Measurements from ENCODE around the gene FGFR3.
A peak's percentile ranks its signal among the peaks of the same experiment; 100 is the strongest.

Gene FGFR3

DNA sequence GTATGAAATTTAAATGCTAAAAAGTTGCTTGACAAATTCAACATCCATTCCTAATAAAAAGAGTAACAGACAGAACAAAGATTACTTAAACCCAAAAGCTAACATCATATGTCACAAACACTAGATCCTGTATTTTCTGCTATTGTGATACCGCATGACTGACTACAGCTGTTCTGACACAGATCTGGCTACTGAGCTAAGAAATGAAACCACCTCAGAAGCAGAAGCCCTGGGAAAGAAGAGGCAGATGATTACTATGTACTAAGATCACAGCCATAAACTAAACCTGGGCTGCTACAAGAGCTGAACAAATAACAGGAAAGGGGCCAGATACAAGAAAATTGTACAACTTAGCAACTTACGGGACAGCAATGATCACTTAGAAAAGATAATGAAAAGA, 53.5 kb downstream of the FGFR3 start:
- Mint-ChIP-seq H3K27me3 (ENCODE audit: low read depth, poor library complexity) (peaks cover 4% of the 10 kb centered on the region), H3K4me1 (peaks cover 29% of the 10 kb centered on the region), H3K27ac (no peak overlapping the region), H3K36me3 (ENCODE audit: low read depth) (peaks cover 28% of the 10 kb centered on the region), H3K9me3 (no peaks in the 10 kb centered on the region), H3K4me3 (no peak overlapping the region)
- DNase-seq, result no peak
- TF ChIP-seq, protein P1, sequence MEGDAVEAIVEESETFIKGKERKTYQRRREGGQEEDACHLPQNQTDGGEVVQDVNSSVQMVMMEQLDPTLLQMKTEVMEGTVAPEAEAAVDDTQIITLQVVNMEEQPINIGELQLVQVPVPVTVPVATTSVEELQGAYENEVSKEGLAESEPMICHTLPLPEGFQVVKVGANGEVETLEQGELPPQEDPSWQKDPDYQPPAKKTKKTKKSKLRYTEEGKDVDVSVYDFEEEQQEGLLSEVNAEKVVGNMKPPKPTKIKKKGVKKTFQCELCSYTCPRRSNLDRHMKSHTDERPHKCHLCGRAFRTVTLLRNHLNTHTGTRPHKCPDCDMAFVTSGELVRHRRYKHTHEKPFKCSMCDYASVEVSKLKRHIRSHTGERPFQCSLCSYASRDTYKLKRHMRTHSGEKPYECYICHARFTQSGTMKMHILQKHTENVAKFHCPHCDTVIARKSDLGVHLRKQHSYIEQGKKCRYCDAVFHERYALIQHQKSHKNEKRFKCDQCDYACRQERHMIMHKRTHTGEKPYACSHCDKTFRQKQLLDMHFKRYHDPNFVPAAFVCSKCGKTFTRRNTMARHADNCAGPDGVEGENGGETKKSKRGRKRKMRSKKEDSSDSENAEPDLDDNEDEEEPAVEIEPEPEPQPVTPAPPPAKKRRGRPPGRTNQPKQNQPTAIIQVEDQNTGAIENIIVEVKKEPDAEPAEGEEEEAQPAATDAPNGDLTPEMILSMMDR (IDR thresholded peaks at IDR 0.05), result no peak

DNA sequence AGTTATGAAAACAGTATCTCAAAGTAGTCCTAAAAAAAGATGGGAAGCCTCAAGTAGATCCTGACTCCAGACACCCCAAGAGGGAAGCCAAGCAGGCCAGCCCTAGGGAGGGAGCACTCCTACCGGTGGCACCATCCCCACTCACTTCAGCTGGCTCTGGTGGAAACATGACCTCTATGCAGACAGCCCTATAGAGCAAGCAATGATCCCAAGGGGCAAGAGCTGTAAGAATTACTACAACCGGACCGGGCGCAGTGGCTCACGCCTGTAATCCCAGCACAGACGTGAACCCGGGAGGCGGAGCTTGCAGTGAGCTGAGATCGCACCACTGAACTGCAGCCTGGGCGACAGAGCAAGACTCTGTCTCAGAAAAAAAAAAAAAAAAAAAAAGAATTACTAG, 57.2 kb downstream of the FGFR3 start:
- DNase-seq, result no peak
- H3K4me3 Mint-ChIP-seq, result no peak overlapping the region
- H3K27me3 Mint-ChIP-seq (ENCODE audit: low read depth, poor library complexity), result peaks cover 4% of the 10 kb centered on the region
- peaks cover 46% of the 10 kb centered on the region for H3K4me1 Mint-ChIP-seq
- H3K36me3 Mint-ChIP-seq (ENCODE audit: low read depth), result peaks cover 13% of the 10 kb centered on the region
- TF ChIP-seq, protein P1 (IDR thresholded peaks at IDR 0.05), result no peak
- H3K9me3 Mint-ChIP-seq, result no peaks in the 10 kb centered on the region
- no peak overlapping the region for H3K27ac Mint-ChIP-seq

DNA sequence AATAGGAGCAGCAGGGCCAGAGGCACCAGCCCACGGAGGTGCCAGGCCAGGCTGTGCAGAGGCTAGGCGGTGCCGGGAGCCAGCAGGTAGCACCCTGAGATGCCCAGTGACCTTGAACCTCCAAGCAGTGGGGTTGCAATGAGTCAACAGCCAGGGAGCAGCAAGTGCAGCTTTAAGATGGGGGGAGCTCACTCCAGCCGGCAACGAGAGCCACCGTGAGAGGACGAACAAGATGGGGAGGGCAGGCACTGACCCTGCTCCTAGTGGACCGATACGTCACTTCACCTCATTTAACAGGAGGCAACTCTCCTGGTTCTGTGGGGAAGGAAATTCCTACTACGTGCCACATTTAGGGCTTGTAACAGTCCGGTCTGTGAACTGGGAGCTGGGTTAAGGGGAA, 58.1 kb downstream of the FGFR3 start:
- Mint-ChIP-seq H3K4me1 (peaks cover 46% of the 10 kb centered on the region), H3K4me3 (no peak overlapping the region), H3K9me3 (no peaks in the 10 kb centered on the region), H3K27me3 (ENCODE audit: low read depth, poor library complexity) (peaks cover 4% of the 10 kb centered on the region), H3K36me3 (ENCODE audit: low read depth) (peaks cover 13% of the 10 kb centered on the region), H3K27ac (no peak overlapping the region)
- TF ChIP-seq, protein P1 (IDR thresholded peaks at IDR 0.05), result no peak
- no peak for DNase-seq

DNA sequence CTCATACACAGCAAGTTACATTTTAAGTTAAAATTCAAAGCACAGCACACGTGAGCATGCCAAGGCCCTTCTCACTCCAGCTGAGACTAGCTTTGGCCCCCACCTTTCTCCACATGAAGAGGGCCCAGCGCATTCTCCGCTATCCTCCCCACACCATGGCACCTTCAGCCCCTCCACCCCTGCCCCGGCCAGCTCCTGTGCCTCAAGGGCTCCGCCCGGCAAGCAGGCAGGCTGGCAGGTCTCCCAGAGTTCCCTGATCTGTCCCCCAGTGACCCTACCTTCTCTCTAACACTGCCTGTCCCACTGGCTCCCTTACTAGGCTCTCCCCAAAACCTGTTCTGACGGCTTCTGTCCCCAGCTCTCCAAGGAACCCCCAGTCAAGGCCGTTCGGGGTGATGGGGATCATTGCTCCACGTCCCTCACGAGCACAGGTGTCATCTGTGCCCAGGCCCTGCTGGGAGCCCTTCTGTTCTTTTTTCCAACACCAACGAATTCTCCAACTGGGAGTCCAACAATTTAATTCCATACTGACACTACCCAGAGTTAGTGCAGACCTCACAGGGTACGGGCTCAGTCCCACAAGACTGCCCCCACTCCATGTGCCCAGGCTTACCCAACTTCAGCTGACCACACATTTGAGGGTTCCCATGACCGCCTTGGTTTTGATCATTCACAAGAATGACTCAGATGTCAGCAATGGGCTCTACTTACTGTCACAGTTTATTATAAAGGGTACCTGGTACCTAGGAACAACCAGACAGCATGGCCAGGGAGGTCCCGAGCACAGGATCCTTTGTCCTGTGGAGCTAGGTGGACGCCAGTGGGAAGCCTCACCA, 58.7 kb downstream of the FGFR3 start:
- Mint-ChIP-seq H3K27ac (no peak overlapping the region), H3K27me3 (ENCODE audit: low read depth, poor library complexity) (peaks cover 4% of the 10 kb centered on the region), H3K36me3 (ENCODE audit: low read depth) (peaks cover 7% of the 10 kb centered on the region), H3K4me1 (peaks cover 46% of the 10 kb centered on the region), H3K9me3 (no peaks in the 10 kb centered on the region), H3K4me3 (peak overlapping the region; percentile 50)
- DNase-seq, result no peak
- TF ChIP-seq, protein P1 (IDR thresholded peaks at IDR 0.05), result no peak

DNA sequence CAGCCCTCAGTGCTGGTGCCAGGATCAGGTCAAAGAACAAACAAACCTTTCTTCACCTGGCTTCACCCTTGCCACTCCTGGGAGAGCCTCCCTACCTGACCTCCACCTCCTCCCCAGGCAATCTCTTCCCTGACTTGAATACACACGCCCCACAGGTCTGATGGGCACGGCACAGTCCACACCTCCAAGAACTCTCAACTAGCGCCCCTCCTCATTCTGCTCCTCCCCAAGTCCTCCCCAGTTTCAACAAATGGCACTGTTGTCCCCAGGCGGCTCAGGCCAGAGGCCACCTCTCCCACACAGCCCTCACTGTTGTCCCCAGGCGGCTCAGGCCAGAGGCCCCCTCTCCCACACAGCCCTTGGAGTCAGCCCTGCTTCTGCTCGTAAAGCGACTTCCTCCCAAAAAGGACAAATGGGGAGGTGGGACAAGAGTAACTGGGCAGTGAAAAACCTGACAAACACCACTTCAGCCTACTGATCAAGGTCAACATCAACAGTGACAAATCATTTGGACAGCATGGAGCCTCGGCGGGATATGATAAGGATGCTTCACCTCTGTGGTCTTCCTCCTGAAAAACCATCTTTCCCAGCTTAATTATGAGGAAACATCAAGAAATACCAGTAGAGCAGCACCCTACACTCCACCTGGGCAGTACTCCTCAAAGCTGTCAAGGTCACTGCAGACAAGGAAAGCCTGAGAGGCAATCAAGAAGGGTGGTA, 60.0 kb downstream of the FGFR3 start:
- Mint-ChIP-seq H3K4me3 (peak overlapping the region; percentile 68), H3K27ac (peak overlapping the region; percentile 92)
- TF ChIP-seq, protein P1 (IDR thresholded peaks at IDR 0.05), result no peak

More for the DNA sequence above, 60.0 kb downstream of the FGFR3 start:
- Mint-ChIP-seq H3K4me1 (peaks cover 55% of the 10 kb centered on the region), H3K36me3 (ENCODE audit: low read depth) (no peaks in the 10 kb centered on the region), H3K27me3 (ENCODE audit: low read depth, poor library complexity) (peaks cover 4% of the 10 kb centered on the region), H3K9me3 (no peaks in the 10 kb centered on the region)
- peak; percentile 34 for DNase-seq

All from nephron progenitor cell (in vitro differentiated cells).